ENCODE measurements around the gene IRAK2.

DNA sequence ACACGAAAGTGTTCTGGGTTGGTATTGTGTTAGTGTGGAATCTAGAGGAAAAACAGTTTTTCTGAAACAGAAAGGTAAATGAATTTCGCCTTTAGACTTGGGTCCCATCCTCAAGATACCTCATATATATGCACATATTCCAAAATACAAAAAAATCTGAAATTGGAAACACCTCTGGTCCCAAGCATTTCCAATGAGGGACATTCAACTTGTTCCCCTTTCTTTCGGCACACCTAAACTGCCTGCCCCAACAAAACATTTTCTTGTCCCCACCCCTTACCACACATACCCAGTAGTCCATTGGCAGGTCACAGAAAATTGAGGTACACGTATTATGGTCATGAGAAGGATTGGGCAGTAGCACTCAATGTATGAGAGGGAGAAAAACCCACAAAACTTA is 9.1 kb upstream of the IRAK2 start:
- no peak for TF ChIP-seq EZH2 (IDR thresholded peaks at IDR 0.05; ENCODE audit: insufficient read depth, poor library complexity, severe bottlenecking)
- TF ChIP-seq EZH2phosphoT487 (IDR thresholded peaks at IDR 0.05; ENCODE audit: insufficient read depth, low read depth), result no peak
